Activated CD8-positive, alpha-beta memory T cell treated with anti-CD3 and anti-CD28 coated beads for 48 hours (primary cell): ENCODE measurements around the gene TASP1.
"Not testable (repeated sequence)": the region's sequence is repeated elsewhere in the genome, so short reads cannot be mapped to it uniquely, and the experiment has no call there.

Experiments used
- DNase-seq, 3 experiments: peaks; one replicate each; pipeline ENCODE4 v3.0.0-alpha.2; 2020; ENCODE audit warnings: low read depth in 2 of 3, low spot score in 2 of 3

Gene TASP1

GRCh38 chr20:13648291-13649228, 9.8 kb upstream of the TASP1 start:
- DNase-seq, result no peak

- DNase-seq, result no peak
Observed at GRCh38 chr20:13644010-13644409, 5.3 kb upstream of the TASP1 start.

GRCh38 chr20:13639150-13639497, 392 bp upstream of the TASP1 start:
- DNase-seq, result no peak

GRCh38 chr20:13638162-13638495, 603 bp downstream of the TASP1 start:
- no peak for DNase-seq

- no peak for DNase-seq
Observed at GRCh38 chr20:13632431-13632830, 6.3 kb downstream of the TASP1 start.

- DNase-seq, result not testable (repeated sequence)
Observed at GRCh38 chr20:13627525-13627924, 11.2 kb downstream of the TASP1 start.

- DNase-seq, result no peak
Observed at GRCh38 chr20:13626724-13627123, 12.0 kb downstream of the TASP1 start.

DNA sequence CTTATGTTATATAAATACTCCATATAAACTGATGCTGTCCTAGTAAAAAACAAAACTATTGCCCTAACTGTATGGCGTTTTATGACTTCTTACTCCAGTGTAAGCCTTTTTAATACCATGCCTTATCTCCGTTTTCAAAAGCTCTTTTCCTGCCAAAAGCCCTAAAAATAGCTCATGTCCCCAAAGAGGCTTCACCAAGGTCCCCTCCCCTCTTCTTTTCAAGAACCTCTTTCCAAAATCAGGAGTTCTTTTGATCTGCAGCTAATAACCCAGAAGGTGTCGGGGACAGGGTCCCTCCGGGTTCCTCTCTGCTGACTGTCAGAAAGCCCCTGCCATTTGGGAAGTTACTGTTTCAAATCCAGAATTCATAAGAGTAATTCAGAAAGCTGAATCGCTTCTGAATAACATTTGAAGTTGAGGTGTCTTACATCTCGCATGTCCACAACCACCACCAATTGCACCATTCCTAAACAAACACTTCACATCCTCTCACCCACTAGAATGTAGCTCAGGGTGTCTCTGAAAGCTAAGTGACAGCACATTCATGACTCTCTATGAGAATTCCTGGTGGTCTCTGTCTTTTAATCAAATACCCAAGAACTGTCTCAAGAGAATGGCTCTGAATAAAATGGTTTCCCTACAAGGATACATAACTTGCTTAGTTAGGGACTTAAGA, 13.3 kb downstream of the TASP1 start:
- DNase-seq, result no peak

- not testable (repeated sequence) for DNase-seq
Observed at GRCh38 chr20:13619415-13619814, 19.3 kb downstream of the TASP1 start.

DNA sequence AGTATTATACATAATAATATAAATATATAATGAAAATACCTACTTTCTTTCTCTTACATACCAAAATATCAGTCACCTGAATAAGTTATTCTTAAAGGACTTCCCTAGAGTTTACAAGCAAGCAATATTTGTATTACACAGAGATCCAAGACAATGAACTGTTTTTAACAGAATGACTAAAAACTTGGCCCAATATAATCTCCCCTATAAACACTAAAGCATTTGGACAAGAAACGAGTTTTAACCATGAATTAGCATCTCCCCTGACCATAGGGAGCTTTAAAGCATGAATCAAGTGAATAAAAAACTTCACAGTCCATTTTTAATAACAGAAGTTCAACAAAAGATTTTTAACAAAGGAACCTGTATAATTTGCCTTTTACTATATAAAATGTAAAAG, 20.3 kb downstream of the TASP1 start:
- DNase-seq, result not testable (repeated sequence)

GRCh38 chr20:13617585-13617984, 21.1 kb downstream of the TASP1 start:
- not testable (repeated sequence) for DNase-seq

DNA sequence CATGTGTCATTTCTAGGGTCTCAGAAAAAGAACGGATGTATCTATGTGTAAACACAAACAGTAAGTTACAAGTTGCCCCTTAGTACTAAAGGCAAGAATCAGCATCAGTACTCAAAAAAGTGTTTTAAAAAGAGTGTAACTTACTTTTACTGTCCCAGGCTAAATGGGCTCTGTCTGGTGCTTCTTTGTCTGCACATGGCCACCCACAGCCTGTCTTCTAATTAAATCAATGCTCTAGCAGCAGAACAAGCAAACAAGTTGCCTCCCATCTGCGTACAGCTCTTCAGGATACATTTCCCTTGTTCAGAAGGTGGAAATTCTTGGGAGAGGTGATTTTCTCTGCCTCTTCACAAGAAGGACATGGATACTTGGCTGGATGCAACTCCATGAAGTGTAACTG, 22.0 kb downstream of the TASP1 start:
- not testable (repeated sequence) for DNase-seq

DNA sequence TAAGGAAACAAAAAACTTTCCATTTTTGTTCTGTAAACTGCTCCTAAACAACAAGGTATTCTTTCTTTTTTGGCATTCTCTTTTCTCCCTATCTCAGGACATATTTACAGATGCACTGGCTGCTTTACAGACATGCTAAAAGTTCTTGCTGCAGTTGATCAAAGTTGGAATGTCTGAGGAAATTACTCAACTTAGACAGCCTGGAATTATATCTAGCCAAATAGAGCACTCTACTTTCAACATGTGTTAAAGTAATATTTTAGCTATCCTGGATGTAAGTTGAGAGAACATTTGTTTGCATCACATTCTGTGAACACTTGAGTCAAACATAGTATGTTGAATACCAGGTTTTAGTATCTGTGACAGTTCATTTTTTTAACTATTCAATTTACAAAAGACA, 24.8 kb downstream of the TASP1 start:
- DNase-seq, result no peak

- DNase-seq, result no peak
Observed at GRCh38 chr20:13611611-13612125, 27.1 kb downstream of the TASP1 start.

GRCh38 chr20:13610184-13610583, 28.5 kb downstream of the TASP1 start:
- no peak for DNase-seq

DNA sequence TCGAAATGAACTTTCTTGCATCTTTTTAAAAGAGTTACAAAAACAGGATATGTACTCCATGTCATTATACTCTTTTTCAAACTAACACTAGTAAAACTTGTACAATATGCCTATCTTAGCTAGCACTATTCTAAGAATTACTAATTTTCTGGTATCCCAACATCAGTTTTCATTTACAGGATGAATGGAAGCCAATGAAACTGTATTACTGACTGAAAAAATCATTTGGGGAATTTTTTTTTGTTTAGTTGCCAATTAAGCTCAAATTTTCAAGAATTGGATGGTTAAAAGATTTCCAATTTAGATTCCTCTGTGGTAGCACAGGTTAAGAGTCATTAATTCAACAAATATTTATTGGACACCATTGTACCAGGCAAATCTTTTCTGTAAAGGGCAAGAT, 30.7 kb downstream of the TASP1 start:
- no peak for DNase-seq

GRCh38 chr20:13593423-13593822, 45.3 kb downstream of the TASP1 start:
- DNase-seq, result not testable (repeated sequence)

DNA sequence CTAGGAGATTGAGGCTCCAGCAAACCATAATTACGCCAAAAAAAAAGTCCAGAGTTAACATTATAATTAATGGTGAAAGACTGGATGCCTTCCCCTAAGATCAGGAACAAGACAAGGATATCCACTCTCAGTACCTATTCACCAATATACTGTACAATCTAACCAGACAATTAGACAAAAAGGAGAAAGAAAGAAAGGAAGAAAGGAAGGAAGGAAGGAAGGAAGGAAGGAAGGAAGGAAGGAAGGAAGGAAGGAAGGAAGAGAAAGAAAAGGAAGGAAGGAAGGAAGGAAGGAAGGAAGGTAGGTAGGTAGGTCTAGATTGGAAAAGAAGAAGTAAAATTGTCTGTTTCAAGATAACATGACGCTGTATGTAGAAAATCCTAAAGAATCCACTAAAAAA, 50.7 kb downstream of the TASP1 start:
- no peak for DNase-seq

DNA sequence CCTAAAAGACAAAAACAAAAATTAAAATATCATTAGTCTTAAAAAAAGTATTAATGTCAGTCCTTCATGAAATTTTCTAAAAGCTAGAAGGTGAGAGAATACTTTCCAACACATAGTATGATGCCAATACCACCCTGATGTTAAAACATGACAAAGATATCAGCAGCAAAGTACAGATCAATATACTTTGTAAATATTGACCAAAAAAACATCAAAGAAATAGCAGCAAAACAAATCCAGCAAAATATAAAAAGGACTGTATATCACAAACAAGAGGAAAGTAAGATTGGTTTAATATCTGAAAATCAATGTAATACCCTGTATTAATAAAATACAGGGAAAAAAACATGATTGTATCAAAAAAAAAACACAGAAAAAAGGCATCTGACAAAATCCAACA, 51.4 kb downstream of the TASP1 start:
- DNase-seq, result no peak

- no peak for DNase-seq
Observed at GRCh38 chr20:13586133-13586532, 52.6 kb downstream of the TASP1 start.

DNA sequence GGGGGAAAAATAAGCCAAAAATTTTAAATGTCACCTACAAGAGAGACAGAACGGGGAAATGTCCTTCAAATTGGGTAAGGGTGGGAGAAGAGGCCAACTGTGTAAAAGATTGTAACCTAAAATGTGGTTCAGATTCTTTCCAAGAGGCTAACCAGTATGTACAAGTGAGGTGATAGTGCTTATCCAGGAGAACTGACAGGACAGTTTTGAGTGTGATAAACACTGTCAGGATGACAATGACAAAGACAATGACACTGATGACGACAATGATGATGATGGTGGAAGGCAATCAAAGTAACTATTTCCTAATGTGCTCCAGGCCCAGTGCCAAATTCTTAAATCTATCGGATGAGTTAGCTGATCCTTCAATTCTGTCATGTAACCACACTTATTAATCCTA, 57.3 kb downstream of the TASP1 start:
- no peak for DNase-seq

DNA sequence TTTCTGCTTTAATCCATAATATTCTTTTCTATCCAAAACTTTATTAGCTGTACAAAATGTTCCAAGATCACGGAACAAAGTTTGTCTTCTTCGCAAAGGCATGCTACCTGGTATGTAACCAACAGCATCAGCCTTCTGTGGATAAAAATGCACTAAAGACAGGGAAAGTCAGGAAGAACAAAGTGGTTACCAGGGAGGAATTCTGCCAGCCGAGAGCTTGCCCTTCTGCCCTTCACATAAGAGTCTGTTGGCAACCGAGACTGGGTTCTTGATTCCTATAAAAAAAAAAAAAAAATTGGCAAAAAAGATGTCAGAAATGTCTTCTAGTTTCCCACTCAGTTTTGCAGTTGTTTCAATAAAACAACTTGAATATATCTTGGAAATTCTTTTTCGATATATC, 58.0 kb downstream of the TASP1 start:
- DNase-seq, result no peak
